HepG2 (cell line): Measurements from ENCODE around the gene NLRC4. TPM values are rescaled to one million over a fixed set of nuclear protein-coding genes. Genes with fewer than 3 reads are reported as not detected.

Experiments
- AKAP8 ChIP-seq: sonication (generic); formaldehyde crosslinking; IDR thresholded peaks from 2 replicates; pipeline ENCODE4 v1.5.1; 2020; ENCODE audit warnings: mild to moderate bottlenecking, missing genetic modification reagents
- ATAD3A ChIP-seq: sonication (generic); formaldehyde crosslinking; IDR thresholded peaks from 2 replicates; pipeline ENCODE4 v1.4.0; 2020; ENCODE audit warnings: missing genetic modification reagents
- CEBPG ChIP-seq: IDR thresholded peaks from 2 replicates; pipeline ENCODE4 v1.6.1; 2016
- CHCHD3 ChIP-seq: sonication (generic); formaldehyde crosslinking; IDR thresholded peaks from 2 replicates; pipeline ENCODE4 v1.8.0; 2022; ENCODE audit warnings: mild to moderate bottlenecking, missing genetic modification reagents, moderate library complexity
- FOSL1 ChIP-seq: sonication (generic); formaldehyde crosslinking; IDR thresholded peaks from 2 replicates; pipeline ENCODE4 v1.9.0; 2021; ENCODE audit warnings: missing genetic modification reagents, borderline replicate concordance
- KDM1A ChIP-seq: IDR thresholded peaks from 2 replicates; pipeline ENCODE4 v1.6.1; 2016; ENCODE audit warnings: missing compliant biosample characterization
- KLF12 ChIP-seq: sonication (generic); formaldehyde crosslinking; IDR thresholded peaks from 2 replicates; pipeline ENCODE4 v1.4.0; 2020; ENCODE audit warnings: missing genetic modification reagents, borderline replicate concordance
- MTF2 ChIP-seq: sonication (generic); formaldehyde crosslinking; IDR thresholded peaks from 2 replicates; pipeline ENCODE4 v1.5.0; 2020; ENCODE audit warnings: missing genetic modification reagents, borderline replicate concordance
- PAF1 ChIP-seq: IDR thresholded peaks from 2 replicates; pipeline ENCODE4 v1.6.1; 2016; ENCODE audit warnings: missing genetic modification reagents, missing compliant biosample characterization
- PHF8 ChIP-seq: sonication (generic); formaldehyde crosslinking; IDR thresholded peaks from 2 replicates; pipeline ENCODE4 v1.5.0; 2020; ENCODE audit warnings: missing genetic modification reagents
- REL ChIP-seq: sonication (generic); formaldehyde crosslinking; conservative IDR thresholded peaks from 2 replicates; pipeline ENCODE4 v1.8.0; 2022; ENCODE audit warnings: mild to moderate bottlenecking, missing genetic modification reagents, moderate library complexity
- SCMH1 ChIP-seq: sonication (generic); formaldehyde crosslinking; IDR thresholded peaks from 2 replicates; pipeline ENCODE4 v1.9.0; 2021; ENCODE audit warnings: missing genetic modification reagents, mild to moderate bottlenecking, borderline replicate concordance
- SMARCC2 ChIP-seq: fragments of 450-650 bp; IDR thresholded peaks from 2 replicates; pipeline ENCODE4 v1.6.1; 2017; ENCODE audit warnings: antibody characterized with exemption, mild to moderate bottlenecking
- SRY ChIP-seq: sonication (generic); formaldehyde crosslinking; IDR thresholded peaks from 2 replicates; pipeline ENCODE4 v1.8.0; 2022; ENCODE audit warnings: mild to moderate bottlenecking, missing genetic modification reagents
- SYNCRIP ChIP-seq: fragments of 200-400 bp; formaldehyde crosslinking; IDR thresholded peaks from 2 replicates; pipeline ENCODE4 v1.6.1; 2018; ENCODE audit warnings: mild to moderate bottlenecking, low read depth, low read length; ENCODE audit not compliant: insufficient read depth
- TBL1XR1 ChIP-seq: fragments of 150-350 bp; IDR thresholded peaks from 2 replicates; pipeline ENCODE4 v1.6.1; 2014; ENCODE audit warnings: borderline replicate concordance, low read length; ENCODE audit not compliant: partially characterized antibody
- TSC22D2 ChIP-seq: sonication (generic); formaldehyde crosslinking; IDR thresholded peaks from 2 replicates; pipeline ENCODE4 v1.5.1; 2020; ENCODE audit warnings: missing genetic modification reagents, mild to moderate bottlenecking, borderline replicate concordance
- ZBTB7B ChIP-seq: sonication (generic); formaldehyde crosslinking; IDR thresholded peaks from 2 replicates; pipeline ENCODE4 v1.4.0; 2020; ENCODE audit warnings: missing genetic modification reagents
- ZKSCAN8 ChIP-seq: IDR thresholded peaks from 2 replicates; pipeline ENCODE4 v1.6.1; 2016; ENCODE audit warnings: borderline replicate concordance, missing genetic modification reagents, missing compliant biosample characterization
- ZNF12 ChIP-seq: sonication (generic); formaldehyde crosslinking; IDR thresholded peaks from 2 replicates; pipeline ENCODE4 v1.5.0; 2020; ENCODE audit warnings: missing genetic modification reagents
- ZNF121 ChIP-seq: sonication (generic); formaldehyde crosslinking; IDR thresholded peaks from 2 replicates; pipeline ENCODE4 v1.5.0; 2020; ENCODE audit warnings: mild to moderate bottlenecking, missing genetic modification reagents
- ZNF264 ChIP-seq: sonication (generic); formaldehyde crosslinking; IDR thresholded peaks from 2 replicates; pipeline ENCODE4 v1.4.0; 2020; ENCODE audit warnings: missing genetic modification reagents
- ZNF280D ChIP-seq: sonication (generic); formaldehyde crosslinking; IDR thresholded peaks from 2 replicates; pipeline ENCODE4 v1.5.1; 2020; ENCODE audit warnings: mild to moderate bottlenecking, missing genetic modification reagents
- ZNF383 ChIP-seq: sonication (generic); formaldehyde crosslinking; IDR thresholded peaks from 2 replicates; pipeline ENCODE4 v1.4.0; 2020; ENCODE audit warnings: missing genetic modification reagents, mild to moderate bottlenecking, borderline replicate concordance
- ZNF510 ChIP-seq: sonication (generic); formaldehyde crosslinking; IDR thresholded peaks from 2 replicates; pipeline ENCODE4 v1.4.0; 2020; ENCODE audit warnings: low read depth, mild to moderate bottlenecking, missing genetic modification reagents
- ZNF589 ChIP-seq: sonication (generic); formaldehyde crosslinking; conservative IDR thresholded peaks from 2 replicates; pipeline ENCODE4 v1.8.0; 2022; ENCODE audit warnings: mild to moderate bottlenecking, moderate library complexity, missing genetic modification reagents
- ZNF619 ChIP-seq: sonication (generic); formaldehyde crosslinking; IDR thresholded peaks from 2 replicates; pipeline ENCODE4 v1.4.0; 2020; ENCODE audit warnings: mild to moderate bottlenecking, missing genetic modification reagents
- ZNF768 ChIP-seq: sonication (generic); formaldehyde crosslinking; IDR thresholded peaks from 2 replicates; pipeline ENCODE4 v1.4.0; 2020; ENCODE audit warnings: missing genetic modification reagents
- ZNF879 ChIP-seq: sonication (generic); formaldehyde crosslinking; IDR thresholded peaks from 2 replicates; pipeline ENCODE4 v1.8.1; 2023; ENCODE audit warnings: missing genetic modification reagents
- ZSCAN20 ChIP-seq: sonication (generic); formaldehyde crosslinking; IDR thresholded peaks from 2 replicates; pipeline ENCODE4 v1.4.0; 2020; ENCODE audit warnings: missing genetic modification reagents, mild to moderate bottlenecking, borderline replicate concordance
- polyA plus RNA-seq, 8 experiments: library from polyadenylated mRNA; depleted of rRNA in 3 of 8; stranded (reverse) in 7 of 8; unstranded in 1 of 8; fragments of >200 nt; fragmentation: Illumina TruSeq in 4 of 8; extraction: Trizol in 4 of 8; gene quantifications; 2 replicates each; pipeline versions ENCODE4 v1.2.1 to v1.2.3, GENCODE V29; 2011 to 2016; ENCODE audit warnings: low read depth in 4 of 8, missing spikeins in 1 of 8, mixed read lengths in 1 of 8; ENCODE audit not compliant: insufficient read depth in 1 of 8
- total RNA-seq, 5 experiments: library from RNA; depleted of rRNA; stranded (reverse); fragments of >200 nt; fragmentation: Illumina TruSeq; extraction: Trizol; gene quantifications; 2 replicates each; pipeline ENCODE4 v1.2.3, GENCODE V29; 2016; ENCODE audit warnings: low read depth in 1 of 5

NLRC4 gene
- total and polyA plus RNA-seq, 2 of the 13 experiments (the other 11 are each of a cell fraction or from before 2014, with no cell fraction given): 0.15 to 0.29 TPM

- TF ChIP-seq FOSL1 (no peak), SYNCRIP (no peak), CEBPG (CRISPR knock-in tag) (no peak), ZNF879 (peak; percentile 85), ZNF280D (CRISPR knock-in tag) (no peak), ZNF383 (CRISPR knock-in tag) (no peak), REL (CRISPR knock-in tag) (no peak), ZSCAN20 (peak; percentile 89), SMARCC2 (no peak), ZNF619 (CRISPR knock-in tag) (peak; percentile 79; the same call in 1 of the 2 replicates), TSC22D2 (CRISPR knock-in tag) (peak; percentile 55; the same call in 1 of the 2 replicates), ZBTB7B (CRISPR knock-in tag) (peak; percentile 100), CHCHD3 (CRISPR knock-in tag) (no peak), TBL1XR1 (peak; percentile 45), AKAP8 (CRISPR knock-in tag) (0 out of 2 replicates have a peak, but pooled peaks have one; percentile 23), ZNF589 (CRISPR knock-in tag) (peak; percentile 77; the same call in 1 of the 2 replicates), ZNF510 (CRISPR knock-in tag) (peak; percentile 69), ZKSCAN8 (peak; percentile 43; the same call in 1 of the 2 replicates), ZNF12 (0 out of 2 replicates have a peak, but pooled peaks have one; percentile 12), MTF2 (CRISPR knock-in tag) (no peak), KLF12 (CRISPR knock-in tag) (peak; percentile 74), ATAD3A (CRISPR knock-in tag) (no peak), ZNF768 (peak; percentile 84; the same call in 1 of the 2 replicates), SRY (CRISPR knock-in tag) (0 out of 2 replicates have a peak, but pooled peaks have one; percentile 66), SCMH1 (CRISPR knock-in tag) (no peak), ZNF121 (CRISPR knock-in tag) (0 out of 2 replicates have a peak, but pooled peaks have one; percentile 40), PHF8 (CRISPR knock-in tag) (peak; percentile 99), ZNF264 (peak; percentile 86), PAF1 (CRISPR knock-in tag) (no peak), KDM1A (no peak)
Observed at GRCh38 chr2:32277674-32278477, 13.2 kb upstream of the NLRC4 start, which contains the start of gene YIPF4 (continued).
